ENCODE data around the gene DGUOK.
"Not testable (repeated sequence)": the region's sequence is repeated elsewhere in the genome, so short reads cannot be mapped to it uniquely, and the experiment has no call there.

The DGUOK gene

GRCh38 chr2:73926493-73927327, at the start of gene DGUOK:
Gene DGUOK (plus strand): TSS chr2:73926880. CDS start chr2:73926911, 31 bp downstream.
- peak; percentile 94 for DNase-seq (ENCODE audit: low read depth)

GRCh38 chr2:73877071-73877802, 49.4 kb upstream of the DGUOK start:
- no peak for DNase-seq (ENCODE audit: low read depth)

GRCh38 chr2:73877984-73878383, 48.7 kb upstream of the DGUOK start:
- not testable (repeated sequence) for DNase-seq (ENCODE audit: low read depth)

- DNase-seq (ENCODE audit: low read depth): no peak
These were observed 41.3 kb upstream of the DGUOK start for GRCh38 chr2:73885406-73885805.

GRCh38 chr2:73886357-73886756, 40.3 kb upstream of the DGUOK start:
- peak; percentile 40 for DNase-seq (ENCODE audit: low read depth)

GRCh38 chr2:73887596-73888353, 38.9 kb upstream of the DGUOK start:
- DNase-seq (ENCODE audit: low read depth): not testable (repeated sequence)

- no peak for DNase-seq (ENCODE audit: low read depth)
These were observed 38.3 kb upstream of the DGUOK start for GRCh38 chr2:73888388-73888787.

- no peak for DNase-seq (ENCODE audit: low read depth)
These were observed 37.5 kb upstream of the DGUOK start for GRCh38 chr2:73889206-73889605.

GRCh38 chr2:73890301-73891092, 36.2 kb upstream of the DGUOK start:
- DNase-seq (ENCODE audit: low read depth): no peak

- no peak for DNase-seq (ENCODE audit: low read depth)
These were observed 35.3 kb upstream of the DGUOK start for GRCh38 chr2:73891276-73891901.

GRCh38 chr2:73892631-73893329, 33.9 kb upstream of the DGUOK start, which contains the start of gene ACTG2:
Gene ACTG2 (plus strand): TSS chr2:73893008. CDS start chr2:73901312, 8,304 bp downstream.
- no peak for DNase-seq (ENCODE audit: low read depth)

- no peak for DNase-seq (ENCODE audit: low read depth)
These were observed 32.8 kb upstream of the DGUOK start for GRCh38 chr2:73893764-73894474.

GRCh38 chr2:73894475-73894850, 32.2 kb upstream of the DGUOK start:
- DNase-seq (ENCODE audit: low read depth): no peak

- DNase-seq (ENCODE audit: low read depth): no peak
These were observed 31.8 kb upstream of the DGUOK start for GRCh38 chr2:73894877-73895276.

- DNase-seq (ENCODE audit: low read depth): no peak
These were observed 31.2 kb upstream of the DGUOK start for GRCh38 chr2:73895473-73895872.

GRCh38 chr2:73896362-73897239, 30.1 kb upstream of the DGUOK start:
- peak; percentile 14 for DNase-seq (ENCODE audit: low read depth)

- no peak for DNase-seq (ENCODE audit: low read depth)
These were observed 29.5 kb upstream of the DGUOK start for GRCh38 chr2:73897240-73897583.

GRCh38 chr2:73897934-73898333, 28.7 kb upstream of the DGUOK start:
- DNase-seq (ENCODE audit: low read depth): no peak

GRCh38 chr2:73899801-73900336, 26.8 kb upstream of the DGUOK start:
- no peak for DNase-seq (ENCODE audit: low read depth)

Measured in activated T-cell treated with anti-CD3 and anti-CD28 coated beads for 48 hours (primary cell).